ENCODE results near the gene RBM18.

DNA sequence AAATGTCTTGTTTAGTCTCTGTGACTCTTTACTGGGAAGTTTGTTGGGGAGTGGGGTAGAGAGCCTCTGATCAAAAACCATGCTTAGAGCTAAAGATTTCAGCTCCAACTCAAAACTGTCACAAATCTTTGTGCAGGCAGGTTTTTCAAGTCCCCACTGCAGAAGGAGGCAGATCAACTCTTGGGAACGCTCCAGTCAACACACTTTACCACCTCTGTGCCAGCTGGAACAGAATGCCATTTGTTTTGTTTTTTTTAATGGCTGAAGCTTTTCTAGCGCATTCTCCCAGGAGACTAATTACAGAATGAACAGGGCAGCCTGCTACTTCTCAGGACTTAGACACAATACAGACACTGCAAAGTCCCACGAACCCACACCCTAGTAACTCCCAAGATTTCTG, 18.0 kb downstream of the RBM18 start:
- TF ChIP-seq CTCF (IDR thresholded peaks at IDR 0.05), result no peak
- TF ChIP-seq EZH2 (IDR thresholded peaks at IDR 0.05; ENCODE audit: borderline replicate concordance, insufficient read depth, low read depth, low read length, poor library complexity, severe bottlenecking), result no peak
